Ovary (tissue), 3 donors: ENCODE results near the gene GRID2.

Experiments used
- CTCF ChIP-seq, 3 donors: fragments of 450-650 bp in 2 of 3; fragments of 200-600 bp in 1 of 3; IDR thresholded peaks; one replicate each; pipeline versions ENCODE4 v1.5.1 to v1.8.0; 2016 to 2022; ENCODE audit warnings: antibody characterized with exemption in 3 of 3, mild to moderate bottlenecking in 1 of 3
- EP300 ChIP-seq: sonication (generic); formaldehyde crosslinking; IDR thresholded peaks from one replicate; pipeline ENCODE4 v1.6.1; 2017; ENCODE audit warnings: antibody characterized with exemption
- POLR2A ChIP-seq: fragments of 450-650 bp; IDR thresholded peaks from one replicate; pipeline ENCODE4 v1.6.1; 2017; ENCODE audit warnings: antibody characterized with exemption, mild to moderate bottlenecking, moderate library complexity
- donor health status: DM: no; HTN: no; CAD: no.

- TF ChIP-seq CTCF (IDR thresholded peaks at IDR 0.05) (no peak), POLR2A (no peak), EP300 (no peak)
These were observed 1211.4 kb downstream of the GRID2 start for GRCh38 chr4:93515208-93515607.
